ENCODE data around the gene XYLT1.

XYLT1 gene

DNA sequence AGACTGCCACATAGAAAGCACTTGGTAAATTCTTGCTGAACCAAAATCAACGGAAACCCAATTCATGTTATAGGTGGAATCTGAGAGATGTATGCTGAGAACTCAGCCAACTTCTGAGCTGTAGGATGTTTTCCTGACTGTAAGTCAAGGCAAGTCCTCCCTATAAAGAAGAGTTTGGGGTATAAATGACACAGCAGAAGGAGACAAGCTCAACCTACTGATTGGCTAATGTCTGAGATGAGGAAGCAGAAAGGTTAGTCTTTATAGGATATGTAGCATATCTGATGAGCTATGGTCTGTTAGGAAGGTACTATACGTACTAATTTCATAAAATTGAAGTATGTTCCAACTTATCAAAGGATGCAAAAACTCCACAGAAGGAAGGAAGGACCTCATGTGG lies 99.5 kb downstream of the XYLT1 start:
- DNase-seq: no peak

GRCh38 chr16:17370731-17371285 lies 100.0 kb downstream of the XYLT1 start:
- DNase-seq: no peak

DNA sequence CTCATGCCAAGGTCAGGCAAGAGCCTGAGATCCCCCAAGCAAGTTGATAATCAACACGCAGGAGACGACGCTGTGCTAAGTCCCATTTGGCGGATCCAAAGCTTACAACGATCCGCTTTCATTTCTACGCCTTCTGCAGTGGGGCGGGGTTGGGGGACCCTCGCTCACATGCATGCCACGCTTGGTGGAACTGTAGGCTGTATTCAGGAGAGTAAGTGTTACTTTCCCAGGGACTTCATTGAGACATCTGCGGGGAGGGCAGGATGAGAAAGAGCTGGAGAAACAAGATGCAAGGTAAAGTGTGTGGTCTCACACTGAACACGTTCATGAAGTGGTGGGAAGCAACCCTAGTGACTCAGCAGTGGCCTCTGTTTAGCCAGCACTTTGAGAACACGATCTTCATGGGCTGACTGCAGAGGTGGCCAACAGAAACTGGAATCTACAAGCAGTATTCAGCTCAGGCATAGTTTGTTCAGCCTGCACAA lies 100.5 kb downstream of the XYLT1 start:
- no peak for DNase-seq

GRCh38 chr16:17369421-17370222 lies 101.1 kb downstream of the XYLT1 start:
- DNase-seq: peak; percentile 26 to 37

DNA sequence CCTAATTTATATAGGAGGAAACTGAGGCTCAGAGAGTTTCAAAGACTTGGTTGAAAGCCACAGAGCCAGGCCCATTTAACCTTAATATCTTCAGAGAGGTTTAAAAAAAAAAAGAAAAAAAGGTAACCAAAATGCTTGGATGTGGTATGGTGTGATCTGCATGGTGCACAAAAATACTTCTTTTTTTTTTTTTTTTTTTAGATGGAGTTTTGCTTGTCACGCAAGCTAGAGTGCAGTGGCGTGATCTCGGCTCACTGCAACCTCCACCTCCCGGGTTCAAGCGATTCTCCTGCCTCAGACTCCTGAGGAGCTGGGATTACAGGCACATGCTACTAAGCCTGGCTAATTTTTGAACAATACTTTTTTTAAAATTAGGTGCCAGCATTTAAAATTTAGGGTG lies 101.8 kb downstream of the XYLT1 start:
- DNase-seq: no peak

DNA sequence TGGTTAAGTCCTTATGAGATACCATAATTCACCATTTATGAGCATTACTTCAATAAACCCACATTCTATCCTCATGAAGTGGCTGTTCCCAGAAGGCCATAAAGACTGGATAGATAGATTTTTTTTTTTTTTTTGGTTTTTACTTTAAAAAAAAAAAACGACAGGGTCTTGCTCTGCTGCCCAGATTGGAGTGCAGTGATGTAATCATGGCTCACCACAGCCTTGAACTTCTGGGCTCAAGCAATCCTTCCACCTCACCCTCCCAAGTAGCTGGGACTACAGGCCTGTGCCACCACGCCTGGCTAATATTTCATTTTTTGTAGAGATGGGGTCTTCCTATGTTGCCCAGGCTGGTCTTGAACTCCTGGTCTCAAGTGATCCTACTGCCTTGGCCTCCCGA lies 102.3 kb downstream of the XYLT1 start:
- no peak for DNase-seq

GRCh38 chr16:17367923-17368322 lies 102.8 kb downstream of the XYLT1 start:
- DNase-seq: no peak

GRCh38 chr16:17367036-17367435 lies 103.7 kb downstream of the XYLT1 start:
- no peak for DNase-seq

GRCh38 chr16:17366299-17366961 lies 104.3 kb downstream of the XYLT1 start:
- DNase-seq: no peak

- no peak for DNase-seq
Observed at GRCh38 chr16:17365591-17366298, 105.0 kb downstream of the XYLT1 start.

DNA sequence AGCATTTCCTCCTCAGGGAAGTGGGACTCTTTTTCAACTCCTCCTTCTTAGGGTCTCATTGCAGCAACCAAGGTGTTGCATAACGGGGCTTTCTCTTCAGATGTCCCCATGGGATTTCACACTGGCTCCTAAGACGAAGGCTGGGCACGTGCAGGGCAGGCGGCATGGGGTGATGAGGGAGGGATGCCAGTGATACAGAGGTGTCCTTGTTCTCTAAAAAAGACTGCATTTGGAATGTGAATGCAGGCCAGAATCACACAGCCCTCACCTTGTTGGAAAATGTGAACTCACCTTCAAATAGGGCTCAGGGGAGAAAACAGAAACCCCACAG lies 105.6 kb downstream of the XYLT1 start:
- no peak for DNase-seq

- DNase-seq: no peak
Observed at GRCh38 chr16:17364319-17365210, 106.2 kb downstream of the XYLT1 start.

DNA sequence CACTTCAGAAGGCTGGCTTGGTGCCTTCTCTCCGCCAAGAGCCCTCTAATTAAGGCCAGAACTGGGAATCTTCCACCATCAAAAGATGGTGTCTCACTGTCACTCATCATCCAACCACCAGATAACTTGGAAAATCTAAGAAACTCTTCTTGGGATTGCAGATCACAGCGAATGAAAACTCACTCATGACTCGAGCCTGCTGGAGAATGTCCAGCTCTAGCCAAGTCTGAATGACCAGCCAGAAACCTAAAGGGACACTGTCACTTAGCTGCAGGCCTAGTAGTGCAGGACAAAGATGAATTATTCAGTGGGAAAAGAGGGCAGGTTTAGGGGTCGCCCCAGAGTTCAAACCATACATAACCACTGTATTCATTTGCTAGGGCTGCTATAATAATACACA lies 107.8 kb downstream of the XYLT1 start:
- DNase-seq: no peak

DNA sequence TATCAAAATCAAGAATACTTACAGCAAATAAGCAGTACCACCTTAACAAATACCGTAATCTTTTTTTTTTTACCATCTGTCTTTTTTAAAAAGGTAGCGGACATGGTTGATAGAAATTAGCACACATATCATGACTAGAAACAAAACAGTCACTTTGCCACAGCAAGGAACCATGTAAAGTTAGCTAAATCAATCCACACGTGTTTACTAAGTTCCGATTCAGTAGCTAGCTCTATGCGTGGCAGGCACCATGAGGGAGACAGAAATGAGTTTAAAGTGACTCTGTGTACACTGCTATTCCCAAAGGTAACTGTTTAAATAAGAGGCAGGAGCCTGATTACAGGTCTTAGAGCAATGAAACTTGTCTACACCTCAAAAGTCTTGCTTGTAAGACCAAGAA lies 108.6 kb downstream of the XYLT1 start:
- DNase-seq: no peak

DNA sequence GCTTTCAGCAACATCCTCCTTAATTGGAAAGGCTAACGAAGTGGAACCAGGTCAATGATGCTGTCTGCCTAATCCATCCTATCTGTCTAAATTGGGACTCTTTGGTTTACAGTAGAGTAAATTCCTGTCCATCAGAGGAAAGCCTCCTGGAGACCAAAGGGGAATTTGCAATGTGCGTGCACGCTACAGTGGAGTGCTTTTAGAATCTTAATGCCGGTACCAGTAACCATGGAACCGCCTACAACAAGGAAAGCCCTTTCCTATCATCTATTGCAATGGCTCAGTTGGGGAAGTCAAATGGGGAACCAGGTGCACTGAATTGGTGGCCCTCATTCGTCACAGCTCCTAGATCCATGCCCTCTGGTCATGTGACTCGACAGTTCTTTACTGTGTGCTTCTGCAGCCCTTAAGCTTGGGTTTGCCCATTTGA lies 110.1 kb downstream of the XYLT1 start:
- no peak for DNase-seq

DNA sequence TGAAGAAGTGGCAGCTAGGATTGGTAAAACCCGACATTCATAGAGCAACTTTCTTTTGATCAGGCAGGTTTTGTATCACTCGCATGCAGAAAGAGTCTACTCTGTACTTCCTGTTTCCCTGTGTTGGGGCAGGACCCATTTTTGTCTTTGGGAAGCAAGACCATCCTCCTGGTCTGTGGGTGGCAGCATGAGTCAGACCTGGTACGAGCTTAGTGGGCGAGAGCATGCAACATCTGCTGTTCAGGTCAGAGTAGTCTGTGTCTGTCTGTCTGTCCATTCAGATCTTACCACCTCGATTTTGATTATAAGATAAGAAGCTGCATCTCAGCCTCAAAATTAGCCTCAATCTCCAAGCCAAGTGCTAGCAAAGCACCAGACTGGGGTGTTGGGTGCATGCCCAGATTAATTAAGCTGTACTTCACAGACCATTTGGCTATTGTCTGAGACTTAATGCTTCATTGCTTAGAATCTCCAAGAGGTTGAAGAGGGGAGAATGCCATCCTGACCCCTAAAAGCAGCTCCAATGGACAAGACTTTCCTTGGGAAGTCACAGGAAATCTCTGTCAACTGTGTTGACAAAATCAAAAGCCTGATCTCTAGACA lies 110.9 kb downstream of the XYLT1 start:
- peak in 1 of 2 donors; percentile 40 for DNase-seq

- DNase-seq: no peak
Observed at GRCh38 chr16:17358846-17359245, 111.9 kb downstream of the XYLT1 start.

- DNase-seq: no peak
Observed at GRCh38 chr16:17358355-17358754, 112.4 kb downstream of the XYLT1 start.

GRCh38 chr16:17357307-17358062 lies 113.3 kb downstream of the XYLT1 start:
- DNase-seq: no peak

DNA sequence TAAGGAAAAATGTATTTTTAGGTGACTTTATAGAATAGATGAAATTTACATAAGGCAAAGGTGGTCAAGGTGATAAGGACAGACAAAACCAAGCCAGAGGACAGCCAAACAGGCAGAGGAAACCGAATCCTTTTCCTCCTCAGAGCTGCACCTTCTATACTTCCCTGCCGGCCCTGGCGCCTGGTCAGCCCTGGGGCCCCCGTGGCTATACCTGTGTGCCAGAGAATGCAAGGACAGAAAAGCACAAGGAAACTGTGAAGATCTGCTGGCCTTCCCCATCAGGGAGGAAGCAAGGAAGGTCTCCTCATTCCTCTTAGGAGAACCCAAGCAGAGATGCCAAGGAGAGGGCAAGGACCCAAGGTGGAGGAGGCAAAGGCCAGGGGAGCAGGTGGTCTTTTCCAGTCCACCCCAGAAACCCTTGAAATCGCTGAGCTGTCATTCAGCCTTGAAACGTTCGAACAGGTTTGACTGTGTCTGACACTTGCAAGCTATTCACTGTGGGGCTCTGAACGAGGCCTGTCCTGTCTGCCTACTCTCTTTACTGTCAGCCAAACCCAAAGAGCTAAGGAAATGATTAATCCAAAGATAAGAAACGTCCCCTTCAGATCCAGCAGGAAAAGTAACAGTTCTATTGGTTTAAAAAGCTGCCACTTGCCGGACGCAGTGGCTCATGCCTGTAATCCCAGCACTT lies 114.4 kb downstream of the XYLT1 start:
- no peak for DNase-seq

GRCh38 chr16:17354685-17355084 lies 116.1 kb downstream of the XYLT1 start:
- no peak for DNase-seq

Data from hippocampal formation (tissue), 2 donors.